ENCODE measurements around the gene ZW10.
"Not testable (repeated sequence)": the region's sequence is repeated elsewhere in the genome, so short reads cannot be mapped to it uniquely, and the experiment has no call there.

Gene ZW10

GRCh38 chr11:113736323-113736722 is 37.2 kb downstream of the ZW10 start:
- DNase-seq: no peak

DNA sequence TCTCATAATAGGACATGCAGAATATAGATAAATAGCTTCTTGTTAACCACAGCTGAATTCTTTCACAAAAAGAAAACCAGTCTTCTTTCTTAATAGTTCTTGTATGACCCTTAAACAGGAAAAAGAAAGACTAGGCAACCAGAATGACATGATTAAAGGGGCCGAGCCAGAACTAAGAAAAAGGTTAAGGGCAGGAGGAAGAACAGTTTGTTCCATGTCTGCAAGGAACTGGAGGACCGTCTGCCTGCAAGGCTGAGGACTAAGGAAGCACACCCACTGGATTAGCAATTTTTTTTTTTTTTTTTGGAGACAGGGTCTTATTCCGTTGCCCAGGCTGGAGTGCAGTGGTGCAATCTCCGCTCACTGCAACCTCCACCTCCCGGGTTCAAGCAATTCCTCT is 41.4 kb downstream of the ZW10 start:
- no peak for DNase-seq

GRCh38 chr11:113730887-113731726 is 42.4 kb downstream of the ZW10 start:
- DNase-seq: no peak

DNA sequence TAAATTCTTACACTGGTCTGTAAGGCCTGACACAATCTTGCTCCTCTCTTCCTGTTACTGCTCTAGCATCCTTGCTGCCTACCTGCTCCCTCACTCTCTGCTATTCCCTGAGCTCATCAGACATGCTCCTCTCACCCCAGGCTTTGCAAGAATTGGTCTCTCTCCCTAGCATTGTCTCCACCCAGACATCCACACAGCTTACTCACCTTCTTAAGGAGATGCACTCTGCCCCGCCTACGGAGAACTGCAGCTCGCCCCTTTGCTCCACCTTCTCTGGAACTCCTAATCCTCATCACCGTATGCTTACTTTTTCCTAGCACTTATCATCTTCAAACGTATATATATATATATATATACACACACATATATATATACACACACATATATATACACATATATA is 44.0 kb downstream of the ZW10 start:
- DNase-seq: no peak

GRCh38 chr11:113728814-113729213 is 44.7 kb downstream of the ZW10 start:
- no peak for DNase-seq

GRCh38 chr11:113725913-113726312 is 47.6 kb downstream of the ZW10 start:
- no peak for DNase-seq

DNA sequence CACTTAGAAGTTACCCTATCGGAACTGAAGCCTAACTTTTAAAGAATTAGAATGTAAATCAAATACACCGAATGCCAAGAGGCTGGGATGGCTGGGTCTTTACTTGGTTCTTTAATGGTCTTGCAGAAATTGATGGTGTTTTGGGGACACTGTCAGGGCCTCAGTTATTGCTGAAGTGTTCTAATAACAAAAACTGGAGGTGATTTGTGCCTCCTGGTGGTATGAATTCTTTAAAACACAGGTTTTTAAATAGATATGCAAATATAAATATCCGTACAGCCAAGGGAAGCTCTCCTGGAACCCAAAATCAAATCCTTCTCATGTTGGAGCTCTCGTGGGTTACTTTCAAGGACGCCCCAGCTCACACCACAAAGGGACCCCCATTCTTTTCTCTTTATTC is 48.1 kb downstream of the ZW10 start:
- DNase-seq: no peak

DNA sequence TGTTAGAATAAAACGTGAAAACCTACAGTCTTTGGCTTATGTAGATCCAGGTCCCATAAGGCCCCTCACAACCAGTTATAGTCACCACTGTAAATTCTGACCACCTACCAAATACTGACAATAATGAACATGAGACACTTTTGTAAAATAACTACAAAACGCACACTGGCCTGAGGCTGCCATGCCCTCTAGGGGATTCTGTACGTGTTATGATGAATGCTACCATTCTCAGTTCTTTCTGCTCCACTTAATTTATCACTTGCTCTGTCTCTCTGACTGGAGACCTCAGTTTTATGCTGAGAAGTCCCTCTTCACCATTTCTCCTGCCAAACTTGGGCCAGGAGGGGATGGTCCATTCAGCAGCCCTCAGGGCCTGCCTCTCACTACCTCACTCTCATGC is 48.7 kb downstream of the ZW10 start:
- DNase-seq: no peak

- no peak for DNase-seq
Measured at GRCh38 chr11:113723787-113724186, 49.7 kb downstream of the ZW10 start.

DNA sequence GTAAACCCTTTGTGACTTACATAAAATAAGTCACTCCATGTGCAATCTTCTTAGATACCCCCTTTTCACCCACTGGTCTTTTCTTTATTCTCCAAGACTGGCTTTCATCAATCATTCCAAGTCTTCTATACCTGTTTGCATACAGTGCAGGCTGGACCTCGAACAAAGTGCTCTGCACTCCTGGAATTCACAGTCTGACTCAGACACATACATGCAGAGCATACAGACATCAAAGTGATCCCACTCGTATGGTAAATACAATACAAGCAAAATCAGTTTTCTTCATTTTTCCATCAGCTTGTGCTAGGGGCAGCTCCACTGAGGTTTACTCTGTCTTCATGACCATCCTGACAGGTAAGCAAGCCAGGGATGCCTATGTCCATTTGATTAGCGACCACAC is 50.6 kb downstream of the ZW10 start:
- DNase-seq: no peak

- DNase-seq: no peak
Measured at GRCh38 chr11:113722221-113722620, 51.3 kb downstream of the ZW10 start.

DNA sequence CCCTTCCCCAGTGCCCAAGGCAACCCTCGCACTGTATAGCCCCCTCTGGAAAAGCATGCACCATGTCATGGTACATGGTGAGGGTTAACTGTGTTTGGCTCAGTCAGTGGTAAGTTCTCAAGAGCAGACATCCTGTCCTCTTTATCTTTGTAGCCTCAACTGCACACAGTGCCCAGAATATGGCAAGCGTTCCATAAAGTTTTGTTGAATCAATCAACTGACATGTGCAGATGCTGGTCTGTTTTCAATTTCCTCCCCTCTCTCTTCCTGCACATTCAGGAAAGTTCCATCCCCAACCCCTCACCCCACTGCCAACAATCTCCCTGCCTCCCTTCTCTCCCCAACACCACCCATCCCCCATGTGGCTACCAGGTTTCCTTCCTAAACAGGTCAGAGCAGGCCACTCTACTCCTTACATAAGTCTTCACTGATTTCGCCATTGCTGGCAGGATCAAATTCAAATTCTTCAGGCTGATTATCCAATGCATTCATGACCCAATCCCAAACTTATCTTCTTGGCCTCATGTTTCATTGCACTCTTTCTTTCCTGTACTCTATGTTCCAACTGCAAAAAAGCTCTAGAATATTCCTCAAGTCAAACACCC is 51.9 kb downstream of the ZW10 start:
- no peak for DNase-seq

GRCh38 chr11:113720478-113720877 is 53.0 kb downstream of the ZW10 start:
- DNase-seq: not testable (repeated sequence)

- DNase-seq: no peak
Measured at GRCh38 chr11:113715882-113716625, 57.4 kb downstream of the ZW10 start.

DNA sequence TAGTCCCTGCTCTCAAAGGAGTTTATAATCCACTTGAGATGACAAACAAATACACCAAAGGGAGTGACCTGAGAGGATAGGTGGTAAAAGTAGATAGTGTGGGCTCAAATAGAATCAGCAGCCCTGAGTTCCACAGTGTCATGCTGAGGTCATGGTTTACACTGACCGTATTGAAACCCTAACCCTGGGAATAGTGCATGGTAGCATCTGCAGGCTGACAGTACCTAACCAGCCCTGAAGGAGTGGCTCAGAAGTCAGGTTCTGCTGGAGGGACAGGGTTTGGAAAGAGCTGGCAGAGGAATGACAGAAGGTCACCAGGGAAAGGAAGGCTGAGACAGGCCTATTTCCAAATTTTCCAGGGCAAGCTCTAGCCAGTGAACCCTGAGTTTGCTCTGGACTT is 58.2 kb downstream of the ZW10 start:
- DNase-seq: no peak

DNA sequence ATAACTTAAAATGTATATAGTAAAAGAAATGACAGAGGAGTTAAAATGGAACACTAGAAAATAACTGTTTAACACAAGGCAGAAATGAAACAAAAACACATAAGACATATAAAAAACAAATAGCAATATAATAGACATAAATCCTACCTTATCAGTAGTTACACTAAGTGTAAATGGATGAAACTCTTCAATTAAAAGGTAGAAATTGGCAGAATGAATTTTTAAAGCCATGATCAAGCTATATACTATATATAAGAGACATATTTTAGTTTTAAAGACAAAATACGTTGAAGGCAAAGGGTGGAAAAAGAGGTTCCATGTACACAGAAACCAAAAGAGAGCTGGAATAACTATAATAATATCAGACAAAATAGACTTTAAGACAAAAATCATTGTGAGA is 62.5 kb downstream of the ZW10 start:
- no peak for DNase-seq

GRCh38 chr11:113705871-113706655 is 67.4 kb downstream of the ZW10 start, which contains the start of gene TMPRSS5:
TMPRSS5 (minus strand) TSS chr11:113706308; CDS start chr11:113706224, 84 bp downstream.
- no peak for DNase-seq

DNA sequence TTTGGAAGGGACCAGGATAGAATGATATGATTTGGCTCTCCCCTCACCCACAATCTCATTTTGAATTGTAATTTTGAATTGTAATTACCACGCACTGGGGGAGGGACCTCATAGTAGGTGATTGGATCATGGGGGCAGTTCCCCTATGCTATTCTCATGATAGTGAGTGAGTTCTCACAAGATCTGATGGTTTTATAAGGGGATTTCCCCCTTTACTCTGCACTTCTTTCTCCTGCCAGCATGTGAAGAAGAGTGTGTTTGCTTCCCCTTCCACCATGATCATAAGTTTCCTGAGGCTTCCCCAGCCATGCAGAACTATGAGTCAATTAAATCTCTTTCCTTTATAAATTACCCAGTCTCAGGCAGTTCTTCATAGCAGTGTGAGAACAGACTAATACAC is 69.9 kb downstream of the ZW10 start:
- not testable (repeated sequence) for DNase-seq

- DNase-seq: no peak
Measured at GRCh38 chr11:113701491-113701890, 72.0 kb downstream of the ZW10 start.

DNA sequence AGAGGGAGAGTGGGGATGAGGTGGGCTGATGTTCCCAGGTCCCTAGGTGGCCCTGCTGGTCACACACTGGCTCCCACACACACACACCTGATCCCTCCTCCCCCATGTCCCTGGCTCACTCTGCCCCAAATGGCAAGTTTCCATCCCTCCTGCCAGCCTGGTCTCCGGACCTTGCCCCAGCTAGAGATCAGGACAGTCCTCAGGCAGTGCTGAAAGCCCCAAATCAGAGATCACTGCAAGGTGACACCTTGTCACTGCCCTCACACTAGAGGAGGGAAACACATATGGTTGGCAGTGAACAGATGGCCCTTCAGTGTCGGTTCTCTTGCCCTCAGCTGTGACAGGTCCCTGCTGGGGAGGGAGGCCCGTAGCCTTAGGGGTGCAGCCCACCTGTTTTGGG is 75.0 kb downstream of the ZW10 start:
- DNase-seq: no peak

GRCh38 chr11:113697756-113698407 is 75.6 kb downstream of the ZW10 start:
- no peak for DNase-seq

GRCh38 chr11:113697111-113697510 is 76.4 kb downstream of the ZW10 start:
- no peak for DNase-seq

Measured in NCI-H1048 (cell line).